SU-DHL-6 (cell line): Measurements from ENCODE around the gene DNAJC13.

Source experiments
- EZH2phosphoT487 ChIP-seq: fragments of 200-600 bp; sonication (generic), shearing (Covaris generic); conservative IDR thresholded peaks from 2 replicates; pipeline ENCODE4 v1.6.1; 2018; ENCODE audit warnings: mild to moderate bottlenecking, antibody characterized with exemption, low read length, moderate library complexity, mixed read lengths
- TF ChIP-seq, protein P1 (sequence below): fragments of 200-600 bp; sonication (generic); IDR thresholded peaks from one replicate; pipeline ENCODE4 v1.5.1; 2017; ENCODE audit warnings: antibody characterized with exemption, mild to moderate bottlenecking, low read length, moderate library complexity; ENCODE audit not compliant: insufficient read depth, poor library complexity, severe bottlenecking

DNA sequence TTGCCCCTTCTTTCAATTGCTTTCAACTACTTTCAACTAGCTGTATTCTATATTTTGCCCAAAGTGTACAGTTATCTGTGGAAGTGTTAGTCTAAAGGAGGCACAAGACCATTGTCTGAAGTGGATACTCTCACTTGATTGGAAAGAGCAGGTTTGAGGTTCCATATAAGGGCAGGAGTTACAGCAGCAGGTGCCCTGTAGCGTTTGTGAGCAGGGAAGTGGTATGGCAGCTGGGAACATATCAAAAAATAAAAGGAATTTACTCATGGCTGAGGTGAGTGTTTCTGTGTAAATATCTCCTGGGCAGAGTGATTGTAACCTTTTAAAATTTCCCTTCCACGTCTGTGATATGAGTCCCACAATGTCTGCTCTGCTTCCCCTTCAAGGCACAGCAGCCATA is 38.5 kb upstream of the DNAJC13 start:
- TF ChIP-seq, protein P1, sequence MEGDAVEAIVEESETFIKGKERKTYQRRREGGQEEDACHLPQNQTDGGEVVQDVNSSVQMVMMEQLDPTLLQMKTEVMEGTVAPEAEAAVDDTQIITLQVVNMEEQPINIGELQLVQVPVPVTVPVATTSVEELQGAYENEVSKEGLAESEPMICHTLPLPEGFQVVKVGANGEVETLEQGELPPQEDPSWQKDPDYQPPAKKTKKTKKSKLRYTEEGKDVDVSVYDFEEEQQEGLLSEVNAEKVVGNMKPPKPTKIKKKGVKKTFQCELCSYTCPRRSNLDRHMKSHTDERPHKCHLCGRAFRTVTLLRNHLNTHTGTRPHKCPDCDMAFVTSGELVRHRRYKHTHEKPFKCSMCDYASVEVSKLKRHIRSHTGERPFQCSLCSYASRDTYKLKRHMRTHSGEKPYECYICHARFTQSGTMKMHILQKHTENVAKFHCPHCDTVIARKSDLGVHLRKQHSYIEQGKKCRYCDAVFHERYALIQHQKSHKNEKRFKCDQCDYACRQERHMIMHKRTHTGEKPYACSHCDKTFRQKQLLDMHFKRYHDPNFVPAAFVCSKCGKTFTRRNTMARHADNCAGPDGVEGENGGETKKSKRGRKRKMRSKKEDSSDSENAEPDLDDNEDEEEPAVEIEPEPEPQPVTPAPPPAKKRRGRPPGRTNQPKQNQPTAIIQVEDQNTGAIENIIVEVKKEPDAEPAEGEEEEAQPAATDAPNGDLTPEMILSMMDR = no peak
- TF ChIP-seq EZH2phosphoT487 = no peak
